GM12801 (cell line): ENCODE results near the gene SPECC1L.

Experiments
- TF ChIP-seq, protein P1 (sequence below): IDR thresholded peaks from one replicate; pipeline ENCODE4 v1.5.1; 2011; ENCODE audit warnings: control low read depth; ENCODE audit not compliant: insufficient read length; ENCODE audit errors: extremely low read depth

The SPECC1L gene

DNA sequence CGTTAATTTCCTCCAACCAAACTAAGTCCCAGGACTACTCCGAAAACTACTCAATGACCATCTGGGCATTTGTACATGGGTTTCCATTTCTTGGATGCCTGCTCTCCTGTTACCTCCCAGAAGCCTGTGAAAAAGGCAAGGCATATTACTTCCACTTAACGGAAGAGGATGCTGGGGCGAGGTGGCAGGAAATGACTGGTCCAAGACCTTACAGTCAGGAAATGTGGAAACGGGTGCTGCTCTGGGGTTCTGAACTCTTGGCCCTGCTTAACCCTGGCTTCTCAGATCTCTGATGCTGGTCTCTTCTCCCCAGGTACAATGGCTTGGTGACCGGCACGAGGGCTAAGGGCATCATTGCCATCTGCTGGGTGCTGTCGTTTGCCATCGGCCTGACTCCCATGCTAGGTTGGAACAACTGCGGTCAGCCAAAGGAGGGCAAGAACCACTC, 169.7 kb downstream of the SPECC1L start:
- TF ChIP-seq, protein P1, sequence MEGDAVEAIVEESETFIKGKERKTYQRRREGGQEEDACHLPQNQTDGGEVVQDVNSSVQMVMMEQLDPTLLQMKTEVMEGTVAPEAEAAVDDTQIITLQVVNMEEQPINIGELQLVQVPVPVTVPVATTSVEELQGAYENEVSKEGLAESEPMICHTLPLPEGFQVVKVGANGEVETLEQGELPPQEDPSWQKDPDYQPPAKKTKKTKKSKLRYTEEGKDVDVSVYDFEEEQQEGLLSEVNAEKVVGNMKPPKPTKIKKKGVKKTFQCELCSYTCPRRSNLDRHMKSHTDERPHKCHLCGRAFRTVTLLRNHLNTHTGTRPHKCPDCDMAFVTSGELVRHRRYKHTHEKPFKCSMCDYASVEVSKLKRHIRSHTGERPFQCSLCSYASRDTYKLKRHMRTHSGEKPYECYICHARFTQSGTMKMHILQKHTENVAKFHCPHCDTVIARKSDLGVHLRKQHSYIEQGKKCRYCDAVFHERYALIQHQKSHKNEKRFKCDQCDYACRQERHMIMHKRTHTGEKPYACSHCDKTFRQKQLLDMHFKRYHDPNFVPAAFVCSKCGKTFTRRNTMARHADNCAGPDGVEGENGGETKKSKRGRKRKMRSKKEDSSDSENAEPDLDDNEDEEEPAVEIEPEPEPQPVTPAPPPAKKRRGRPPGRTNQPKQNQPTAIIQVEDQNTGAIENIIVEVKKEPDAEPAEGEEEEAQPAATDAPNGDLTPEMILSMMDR, result no peak

DNA sequence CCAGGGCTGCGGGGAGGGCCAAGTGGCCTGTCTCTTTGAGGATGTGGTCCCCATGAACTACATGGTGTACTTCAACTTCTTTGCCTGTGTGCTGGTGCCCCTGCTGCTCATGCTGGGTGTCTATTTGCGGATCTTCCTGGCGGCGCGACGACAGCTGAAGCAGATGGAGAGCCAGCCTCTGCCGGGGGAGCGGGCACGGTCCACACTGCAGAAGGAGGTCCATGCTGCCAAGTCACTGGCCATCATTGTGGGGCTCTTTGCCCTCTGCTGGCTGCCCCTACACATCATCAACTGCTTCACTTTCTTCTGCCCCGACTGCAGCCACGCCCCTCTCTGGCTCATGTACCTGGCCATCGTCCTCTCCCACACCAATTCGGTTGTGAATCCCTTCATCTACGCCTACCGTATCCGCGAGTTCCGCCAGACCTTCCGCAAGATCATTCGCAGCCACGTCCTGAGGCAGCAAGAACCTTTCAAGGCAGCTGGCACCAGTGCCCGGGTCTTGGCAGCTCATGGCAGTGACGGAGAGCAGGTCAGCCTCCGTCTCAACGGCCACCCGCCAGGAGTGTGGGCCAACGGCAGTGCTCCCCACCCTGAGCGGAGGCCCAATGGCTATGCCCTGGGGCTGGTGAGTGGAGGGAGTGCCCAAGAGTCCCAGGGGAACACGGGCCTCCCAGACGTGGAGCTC, 170.2 kb downstream of the SPECC1L start:
- TF ChIP-seq, protein P1, result no peak

DNA sequence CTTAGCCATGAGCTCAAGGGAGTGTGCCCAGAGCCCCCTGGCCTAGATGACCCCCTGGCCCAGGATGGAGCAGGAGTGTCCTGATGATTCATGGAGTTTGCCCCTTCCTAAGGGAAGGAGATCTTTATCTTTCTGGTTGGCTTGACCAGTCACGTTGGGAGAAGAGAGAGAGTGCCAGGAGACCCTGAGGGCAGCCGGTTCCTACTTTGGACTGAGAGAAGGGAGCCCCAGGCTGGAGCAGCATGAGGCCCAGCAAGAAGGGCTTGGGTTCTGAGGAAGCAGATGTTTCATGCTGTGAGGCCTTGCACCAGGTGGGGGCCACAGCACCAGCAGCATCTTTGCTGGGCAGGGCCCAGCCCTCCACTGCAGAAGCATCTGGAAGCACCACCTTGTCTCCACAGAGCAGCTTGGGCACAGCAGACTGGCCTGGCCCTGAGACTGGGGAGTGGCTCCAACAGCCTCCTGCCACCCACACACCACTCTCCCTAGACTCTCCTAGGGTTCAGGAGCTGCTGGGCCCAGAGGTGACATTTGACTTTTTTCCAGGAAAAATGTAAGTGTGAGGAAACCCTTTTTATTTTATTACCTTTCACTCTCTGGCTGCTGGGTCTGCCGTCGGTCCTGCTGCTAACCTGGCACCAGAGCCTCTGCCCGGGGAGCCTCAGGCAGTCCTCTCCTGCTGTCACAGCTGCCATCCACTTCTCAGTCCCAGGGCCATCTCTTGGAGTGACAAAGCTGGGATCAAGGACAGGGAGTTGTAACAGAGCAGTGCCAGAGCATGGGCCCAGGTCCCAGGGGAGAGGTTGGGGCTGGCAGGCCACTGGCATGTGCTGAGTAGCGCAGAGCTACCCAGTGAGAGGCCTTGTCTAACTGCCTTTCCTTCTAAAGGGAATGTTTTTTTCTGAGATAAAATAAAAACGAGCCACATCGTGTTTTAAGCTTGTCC, 171.0 kb downstream of the SPECC1L start:
- TF ChIP-seq, protein P1, result no peak

DNA sequence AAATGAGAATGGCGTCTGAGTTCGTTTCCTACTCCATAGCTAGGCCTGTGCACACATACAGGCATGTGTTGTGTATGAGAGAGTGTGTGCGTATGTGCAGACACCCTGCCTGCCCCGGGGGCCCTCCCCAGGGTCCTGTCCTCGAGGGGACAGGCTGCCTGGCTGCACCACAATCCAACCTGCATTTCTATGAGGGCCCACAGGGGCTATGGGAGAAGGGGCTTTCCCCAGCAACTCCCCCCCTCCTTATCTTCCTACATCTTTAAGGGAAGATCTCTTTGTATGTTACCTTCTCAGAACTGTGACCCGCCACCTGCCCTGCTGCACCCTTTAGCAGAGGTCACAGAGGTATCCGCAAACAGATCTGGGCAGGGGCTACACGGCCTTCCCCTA, 171.7 kb downstream of the SPECC1L start:
- TF ChIP-seq, protein P1, result no peak

DNA sequence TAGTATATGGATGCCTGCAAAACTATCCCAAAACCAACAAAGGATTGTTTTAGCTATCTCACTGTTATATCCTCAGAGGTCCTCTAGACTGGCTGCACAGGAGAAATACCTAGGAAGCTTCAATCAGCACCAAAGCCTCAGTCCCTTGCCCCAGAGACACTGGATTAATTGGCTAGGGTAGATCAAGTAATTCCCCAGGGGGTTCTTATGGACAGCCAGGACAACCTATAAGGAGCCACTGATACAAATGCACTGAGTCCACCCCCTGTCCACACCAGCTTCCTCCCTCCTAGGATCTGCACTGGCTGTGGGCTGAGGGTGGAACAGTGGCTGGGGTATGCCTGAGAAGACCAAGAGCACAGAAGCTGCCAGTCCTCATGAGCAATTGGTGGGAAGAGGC, 173.0 kb downstream of the SPECC1L start:
- TF ChIP-seq, protein P1, result no peak

DNA sequence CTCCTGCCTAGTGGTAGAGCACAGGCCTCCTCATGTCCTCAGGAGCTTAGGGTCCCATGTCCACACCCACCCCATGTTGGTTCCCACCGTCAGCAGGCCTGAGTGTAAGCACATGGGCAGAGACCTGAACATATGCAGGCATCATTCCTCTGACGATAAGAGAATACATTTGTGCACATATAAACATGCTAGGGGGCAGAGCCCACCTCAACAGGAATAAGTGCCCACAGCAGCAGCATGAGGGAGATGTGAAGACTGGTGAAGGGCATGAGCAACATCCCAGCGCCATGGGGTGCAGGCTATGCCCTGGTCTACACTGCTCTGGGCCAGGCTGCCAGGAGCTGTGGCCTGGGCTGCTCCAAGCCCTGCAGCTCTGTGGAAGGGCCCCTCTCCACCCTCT, 173.6 kb downstream of the SPECC1L start:
- TF ChIP-seq, protein P1, result no peak

DNA sequence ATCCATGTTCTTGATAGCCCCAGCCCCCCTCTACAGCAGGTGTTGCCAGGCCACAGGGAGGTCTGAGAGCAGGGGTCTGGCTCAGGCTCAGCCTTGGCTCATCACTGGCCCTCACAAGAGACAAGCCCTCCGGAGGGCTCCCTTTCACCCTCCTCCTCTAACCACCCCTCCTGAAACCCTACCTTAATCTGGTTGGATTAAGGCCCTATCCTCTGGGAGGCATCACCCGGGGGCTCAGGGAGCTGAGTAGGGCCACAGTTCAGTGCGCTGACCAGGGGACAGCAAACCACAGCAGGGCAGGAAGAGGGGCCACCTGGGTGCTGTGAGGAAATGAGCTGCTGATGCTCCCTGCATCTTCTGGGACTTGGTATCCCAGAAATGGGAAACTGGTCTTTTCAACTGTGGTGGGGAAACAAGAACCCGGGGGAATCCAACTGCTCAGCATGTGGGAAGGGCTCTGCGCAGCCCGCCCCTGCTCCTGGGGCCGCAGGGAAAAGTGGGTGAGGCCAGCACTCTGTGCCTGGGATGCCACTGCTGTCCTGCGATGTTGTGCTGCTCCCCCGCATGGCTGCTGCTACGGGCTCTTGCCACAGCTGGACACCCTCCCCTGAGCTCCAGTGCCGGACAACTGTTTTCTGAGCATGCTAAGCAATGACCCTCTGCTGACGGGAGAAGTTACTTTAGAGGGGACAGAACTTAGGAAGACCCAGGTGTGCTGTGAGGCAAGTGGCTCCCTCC, 174.3 kb downstream of the SPECC1L start:
- TF ChIP-seq, protein P1, result no peak
